Keratinocyte (primary cell): Measurements from ENCODE around the gene KCNAB2. TPM values are rescaled to one million over a fixed set of nuclear protein-coding genes. Genes with fewer than 3 reads are reported as not detected.

Experiments used
- DNase-seq: peaks from one replicate; pipeline ENCODE4 v3.0.0-alpha.2; 2011; ENCODE audit warnings: low read depth, missing footprints, low spot score
- FAIRE-seq: peaks from 2 replicates; lab custom pipeline; 2011; peaks lifted over from hg19 to GRCh38; lab: Jason Lieb, UNC
- H2AFZ ChIP-seq: 2 replicates; pipeline ENCODE4 v1.6.0; 2012; ENCODE audit warnings: low read length, control low read depth, inconsistent platforms; ENCODE audit not compliant: control insufficient read depth
- H3K27ac ChIP-seq: 2 replicates; pipeline ENCODE4 v1.5.1; 2011; ENCODE audit warnings: low read length; ENCODE audit not compliant: control insufficient read depth, insufficient read depth
- H3K27me3 ChIP-seq: 3 replicates; pipeline ENCODE4 v1.6.0; 2011; ENCODE audit warnings: low read length; ENCODE audit not compliant: control insufficient read depth, insufficient read depth; ENCODE audit errors: extremely low read depth
- H3K36me3 ChIP-seq, 2 experiments: 2 replicates in 1 of 2; 3 replicates in 1 of 2; pipeline ENCODE4 v1.5.1; 2011; ENCODE audit warnings: low read length in 2 of 2, mild to moderate bottlenecking in 1 of 2; ENCODE audit not compliant: control insufficient read depth in 2 of 2, insufficient read depth in 2 of 2; ENCODE audit errors: extremely low read depth in 1 of 2
- H3K4me1 ChIP-seq: 3 replicates; pipeline ENCODE4 v1.5.1; 2011; ENCODE audit warnings: low read length; ENCODE audit not compliant: control insufficient read depth, insufficient read depth; ENCODE audit errors: extremely low read depth
- H3K4me2 ChIP-seq: 3 replicates; pipeline ENCODE4 v1.6.0; 2011; ENCODE audit warnings: low read depth, low read length; ENCODE audit not compliant: control insufficient read depth, insufficient read depth; ENCODE audit errors: extremely low read depth
- H3K4me3 ChIP-seq, 3 experiments: fragments of 200-600 bp in 1 of 3; sonication (generic) in 1 of 3; 2 replicates in 2 of 3; 3 replicates in 1 of 3; pipeline ENCODE4 v1.5.1; 2011 to 2016; ENCODE audit warnings: low read length in 3 of 3, mild to moderate bottlenecking in 3 of 3, control low read depth in 2 of 3, inconsistent platforms in 1 of 3, low read depth in 1 of 3, mixed read lengths in 1 of 3, mixed run types in 1 of 3, moderate library complexity in 1 of 3; ENCODE audit not compliant: control insufficient read depth in 2 of 3, insufficient read depth in 2 of 3; ENCODE audit errors: extremely low read depth in 1 of 3
- H3K79me2 ChIP-seq: 2 replicates; pipeline ENCODE4 v1.6.0; 2012; ENCODE audit warnings: low read length; ENCODE audit not compliant: control insufficient read depth, insufficient read depth
- H3K9ac ChIP-seq: 3 replicates; pipeline ENCODE4 v1.6.0; 2011; ENCODE audit warnings: low read length; ENCODE audit not compliant: control insufficient read depth, insufficient read depth; ENCODE audit errors: extremely low read depth
- H3K9me1 ChIP-seq: 3 replicates; pipeline ENCODE4 v1.6.0; 2011; ENCODE audit warnings: low read length; ENCODE audit not compliant: control insufficient read depth, insufficient read depth; ENCODE audit errors: extremely low read depth
- H3K9me3 ChIP-seq: 2 replicates; pipeline ENCODE4 v1.5.1; 2012; ENCODE audit warnings: low read depth, low read length; ENCODE audit not compliant: control insufficient read depth
- H4K20me1 ChIP-seq: 3 replicates; pipeline ENCODE4 v1.6.0; 2011; ENCODE audit warnings: low read length; ENCODE audit not compliant: control insufficient read depth, insufficient read depth; ENCODE audit errors: extremely low read depth
- EZH2 ChIP-seq: IDR thresholded peaks from one replicate; pipeline ENCODE4 v1.6.1; 2012; ENCODE audit warnings: inconsistent platforms, mild to moderate bottlenecking, low read length, moderate library complexity
- dilution Hi-C: fragments of 300-500 bp; cut with MboI; formaldehyde crosslinking; loops from one replicate; pipeline ENCODE4 v1.7.0; 2020; ENCODE audit warnings: low sequenced_read_pairs; ENCODE audit not compliant: extremely low pct_ligation_motif_present
- polyA plus RNA-seq, 5 experiments: library from polyadenylated mRNA; depleted of rRNA in 3 of 5; stranded (reverse) in 3 of 5; stranded (forward) in 1 of 5; unstranded in 1 of 5; fragments of >200 nt; gene quantifications; 1 replicate in 1 of 5; 2 replicates in 3 of 5; 3 replicates in 1 of 5; pipeline versions ENCODE4 v1.2.1 to v1.2.3, GENCODE V29; 2011 to 2012; ENCODE audit warnings: missing spikeins in 2 of 5, low read depth in 1 of 5, low replicate concordance in 1 of 5
- TF ChIP-seq, protein P1 (sequence below), 3 experiments: IDR thresholded peaks in 1 of 3; conservative IDR thresholded peaks in 1 of 3; optimal IDR thresholded peaks in 1 of 3; 2 replicates in 2 of 3; 3 replicates in 1 of 3; pipeline versions ENCODE3 to v1.5.1; 2011; ENCODE audit warnings: low read length in 3 of 3, mild to moderate bottlenecking in 3 of 3, moderate library complexity in 2 of 3, control low read depth in 1 of 3, inconsistent platforms in 1 of 3; ENCODE audit not compliant: insufficient read depth in 2 of 3; ENCODE audit errors: extremely low read depth in 1 of 3

The KCNAB2 gene
- polyA plus RNA-seq, 1 donor (not counting 4 experiments of a cell fraction or from before 2014, with no cell fraction given), result 1.8 TPM

DNA sequence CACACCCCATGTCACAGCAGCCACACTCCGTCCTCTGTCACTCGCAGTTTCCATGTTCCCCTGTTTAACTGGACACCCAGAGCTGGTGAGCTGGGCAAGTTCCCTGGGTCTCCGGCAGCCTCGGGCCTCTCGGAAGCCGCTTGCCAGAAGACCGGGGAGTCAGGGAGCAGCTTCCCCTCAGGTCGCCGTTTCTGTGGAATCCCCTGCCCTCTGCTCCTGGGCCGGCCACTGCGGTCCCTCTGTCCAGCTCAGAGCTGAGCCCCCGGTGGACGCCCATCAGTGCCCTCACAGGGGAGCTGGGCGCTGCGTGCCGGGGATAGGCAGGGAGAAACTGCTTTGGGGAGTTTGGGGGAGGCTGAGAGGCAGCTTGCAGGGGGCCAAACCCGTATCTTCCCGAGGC lies 37.7 kb downstream of the KCNAB2 start:
- H3K4me1 ChIP-seq, result no peaks in the 10 kb centered on the region
- peaks cover 8% of the 10 kb centered on the region for H3K27me3 ChIP-seq
- no peaks in the 10 kb centered on the region for H3K79me2 ChIP-seq
- H3K9me1 ChIP-seq, result no peaks in the 10 kb centered on the region
- no peak overlapping the region for H3K4me3 ChIP-seq
- no peak for FAIRE-seq
- no peak overlapping the region for H2AFZ ChIP-seq
- H4K20me1 ChIP-seq, result no peaks in the 10 kb centered on the region
- no peaks in the 10 kb centered on the region for H3K9me3 ChIP-seq
- no peak overlapping the region for H3K4me2 ChIP-seq
- dilution Hi-C loops, result no loop called here
- no peaks in the 10 kb centered on the region for H3K36me3 ChIP-seq
- DNase-seq, result no peak
- no peak overlapping the region for H3K27ac ChIP-seq
- TF ChIP-seq, protein P1, sequence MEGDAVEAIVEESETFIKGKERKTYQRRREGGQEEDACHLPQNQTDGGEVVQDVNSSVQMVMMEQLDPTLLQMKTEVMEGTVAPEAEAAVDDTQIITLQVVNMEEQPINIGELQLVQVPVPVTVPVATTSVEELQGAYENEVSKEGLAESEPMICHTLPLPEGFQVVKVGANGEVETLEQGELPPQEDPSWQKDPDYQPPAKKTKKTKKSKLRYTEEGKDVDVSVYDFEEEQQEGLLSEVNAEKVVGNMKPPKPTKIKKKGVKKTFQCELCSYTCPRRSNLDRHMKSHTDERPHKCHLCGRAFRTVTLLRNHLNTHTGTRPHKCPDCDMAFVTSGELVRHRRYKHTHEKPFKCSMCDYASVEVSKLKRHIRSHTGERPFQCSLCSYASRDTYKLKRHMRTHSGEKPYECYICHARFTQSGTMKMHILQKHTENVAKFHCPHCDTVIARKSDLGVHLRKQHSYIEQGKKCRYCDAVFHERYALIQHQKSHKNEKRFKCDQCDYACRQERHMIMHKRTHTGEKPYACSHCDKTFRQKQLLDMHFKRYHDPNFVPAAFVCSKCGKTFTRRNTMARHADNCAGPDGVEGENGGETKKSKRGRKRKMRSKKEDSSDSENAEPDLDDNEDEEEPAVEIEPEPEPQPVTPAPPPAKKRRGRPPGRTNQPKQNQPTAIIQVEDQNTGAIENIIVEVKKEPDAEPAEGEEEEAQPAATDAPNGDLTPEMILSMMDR (optimal IDR thresholded peaks at IDR 0.05 in 1 of 3, IDR thresholded peaks at IDR 0.05 in 1 of 3, conservative IDR thresholded peaks at IDR 0.05 in 1 of 3; ENCODE audit: extremely low read depth in 1 of 3, insufficient read depth in 2 of 3, low read length in 3 of 3), result no peak
- no peak for TF ChIP-seq EZH2
- H3K9ac ChIP-seq, result no peak overlapping the region

DNA sequence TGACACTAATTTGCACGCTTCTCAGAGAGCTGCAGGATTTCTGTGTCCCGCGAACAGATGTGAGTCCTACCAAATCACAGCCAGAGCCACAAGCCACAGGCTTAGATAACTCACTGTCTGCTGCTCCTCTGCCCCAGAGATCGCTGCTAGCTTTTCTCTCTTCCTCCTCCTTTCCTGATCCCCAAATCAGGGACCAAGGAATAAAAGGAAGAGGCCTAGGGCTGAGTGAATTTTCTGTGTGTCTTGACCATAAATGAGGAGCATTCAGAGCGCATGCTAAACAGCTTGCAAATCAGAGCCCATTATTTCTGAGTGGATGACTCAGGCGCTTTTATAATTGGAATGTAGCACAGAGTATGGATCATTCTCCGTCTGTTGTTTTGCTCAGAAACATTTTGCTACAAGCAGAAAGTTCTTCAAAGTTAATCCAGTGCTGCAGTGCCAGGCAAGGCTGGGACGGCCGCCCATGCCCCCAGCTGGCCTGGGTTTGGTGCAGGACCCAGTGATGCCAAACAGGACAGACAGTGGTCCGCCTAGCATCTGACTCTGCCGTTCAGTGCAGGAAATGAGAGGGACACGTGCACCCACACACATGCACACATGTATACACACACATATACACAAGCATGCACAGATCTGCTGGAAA lies 38.2 kb downstream of the KCNAB2 start:
- H3K4me3 ChIP-seq, result no peak overlapping the region
- no peaks in the 10 kb centered on the region for H3K4me1 ChIP-seq
- FAIRE-seq, result no peak
- dilution Hi-C loops, result no loop called here
- no peak for TF ChIP-seq EZH2
- TF ChIP-seq, protein P1 (optimal IDR thresholded peaks at IDR 0.05 in 1 of 3, IDR thresholded peaks at IDR 0.05 in 1 of 3, conservative IDR thresholded peaks at IDR 0.05 in 1 of 3; ENCODE audit: extremely low read depth in 1 of 3, insufficient read depth in 2 of 3, low read length in 3 of 3), result no peak
- peaks cover 8% of the 10 kb centered on the region for H3K27me3 ChIP-seq
- H3K9ac ChIP-seq, result no peak overlapping the region
- no peaks in the 10 kb centered on the region for H3K9me1 ChIP-seq
- H3K4me2 ChIP-seq, result no peak overlapping the region
- no peaks in the 10 kb centered on the region for H4K20me1 ChIP-seq
- H3K36me3 ChIP-seq, result no peaks in the 10 kb centered on the region
- no peak overlapping the region for H2AFZ ChIP-seq
- H3K79me2 ChIP-seq, result no peaks in the 10 kb centered on the region
- DNase-seq, result no peak
- no peaks in the 10 kb centered on the region for H3K9me3 ChIP-seq
- H3K27ac ChIP-seq, result no peak overlapping the region
